HCT116 (cell line): Measurements from ENCODE around the gene NELFB. TPM values are rescaled to one million over a fixed set of nuclear protein-coding genes. Genes with fewer than 3 reads are reported as not detected.

Experiments used
- ATAC-seq: fragments of 200-7000 bp; cut with Tn5 transposase; 2 replicates; pipeline ENCODE4 v1.9.1; 2020; ENCODE audit warnings: mild to moderate bottlenecking, moderate library complexity
- BruUV-seq: library from RNA; stranded (reverse); fragments of 400-500 nt; replicated peaks from 2 replicates; lab custom pipeline; 2021; lab: Mats Ljungman, UMichigan
- CTCF ChIA-PET: fragments of 300-600 bp; sonication (Branson Sonifier 250); formaldehyde crosslinking; loops from one replicate; lab custom pipeline; 2021; ENCODE audit warnings: antibody characterized with exemption; lab: Charles Lee
- POLR2A ChIA-PET: fragments of 300-600, 350-600 bp; sonication (Branson Sonifier 250); formaldehyde crosslinking; loops from one replicate; lab custom pipeline; 2021; ENCODE audit warnings: antibody characterized with exemption; lab: Charles Lee
- RAD21 ChIA-PET, 2 experiments: fragments of 300-600 bp; sonication (Branson Sonifier 250); formaldehyde crosslinking; loops; one replicate each; lab custom pipeline; 2023; ENCODE audit warnings: low total read pairs in 2 of 2; ENCODE audit not compliant: uncharacterized antibody in 2 of 2, unreplicated experiment in 2 of 2, low non-redundant PET in 1 of 2; lab: Charles Lee
- DNase-seq: peaks from one replicate; pipeline ENCODE4 v3.0.0-alpha.2; 2010; ENCODE audit warnings: low read depth, low spot score
- H2AFZ ChIP-seq: fragments of 200-600 bp; shearing (Covaris generic), sonication (generic); 2 replicates; pipeline ENCODE4 v1.6.1; 2017; ENCODE audit warnings: low read depth, mixed run types, mixed read lengths, antibody characterized with exemption, low read length; ENCODE audit not compliant: poor library complexity, severe bottlenecking
- H3K27ac ChIP-seq: 2 replicates; pipeline ENCODE4 v1.5.1; 2012; ENCODE audit warnings: low read depth, low read length
- H3K27me3 ChIP-seq: fragments of 200-600 bp; sonication (generic); 2 replicates; pipeline ENCODE4 v1.6.1; 2016; ENCODE audit warnings: mixed run types, low read length, mixed read lengths; ENCODE audit not compliant: insufficient read depth
- H3K36me3 ChIP-seq, 2 experiments: fragments of 200-500 bp in 1 of 2; fragments of 200-600 bp in 1 of 2; sonication (Bioruptor generic) in 1 of 2; sonication (generic) in 1 of 2; 2 replicates each; pipeline versions ENCODE4 v1.5.1 to v1.6.1; 2014 to 2016; ENCODE audit warnings: low read length in 2 of 2, inconsistent platforms in 1 of 2, mixed read lengths in 1 of 2, mixed run types in 1 of 2; ENCODE audit not compliant: insufficient read depth in 2 of 2, control insufficient read depth in 1 of 2
- H3K4me1 ChIP-seq, 2 experiments: fragments of 200-600 bp in 1 of 2; sonication (generic) in 1 of 2; 2 replicates each; pipeline versions ENCODE4 v1.5.1 to v1.6.1; 2012 to 2017; ENCODE audit warnings: low read length in 2 of 2, inconsistent platforms in 1 of 2, mild to moderate bottlenecking in 1 of 2, mixed read lengths in 1 of 2, mixed run types in 1 of 2, moderate library complexity in 1 of 2; ENCODE audit not compliant: insufficient read depth in 2 of 2, control insufficient read depth in 1 of 2
- H3K4me2 ChIP-seq: fragments of 200-600 bp; sonication (generic); 2 replicates; pipeline ENCODE4 v1.6.1; 2017; ENCODE audit warnings: mixed run types, low read length, mixed read lengths
- H3K4me3 ChIP-seq, 2 experiments: fragments of 200-600 bp in 1 of 2; sonication (generic) in 1 of 2; replicated peaks in 1 of 2; 2 replicates each; pipeline ENCODE4 v1.5.1; 2011 to 2016; ENCODE audit warnings: low read length in 2 of 2, control low read depth in 1 of 2, low read depth in 1 of 2, mild to moderate bottlenecking in 1 of 2, mixed read lengths in 1 of 2, mixed run types in 1 of 2
- H3K79me2 ChIP-seq: fragments of 200-600 bp; sonication (generic); 2 replicates; pipeline ENCODE4 v1.6.1; 2017; ENCODE audit warnings: mild to moderate bottlenecking, mixed run types, low read length, moderate library complexity, mixed read lengths; ENCODE audit not compliant: insufficient read depth
- H3K9ac ChIP-seq: fragments of 200-600 bp; sonication (generic); 2 replicates; pipeline ENCODE4 v1.6.1; 2016; ENCODE audit warnings: low read length, mixed read lengths
- H3K9me2 ChIP-seq: fragments of 200-600 bp; sonication (generic), shearing (Covaris generic); 2 replicates; pipeline ENCODE4 v1.6.1; 2017; ENCODE audit warnings: mixed run types, mild to moderate bottlenecking, moderate library complexity; ENCODE audit not compliant: insufficient read depth
- H3K9me3 ChIP-seq, 2 experiments: fragments of 200-500 bp in 1 of 2; fragments of 200-600 bp in 1 of 2; sonication (Bioruptor generic) in 1 of 2; sonication (generic) in 1 of 2; 2 replicates each; pipeline ENCODE4 v1.6.1; 2014 to 2017; ENCODE audit warnings: low read length in 2 of 2, mixed read lengths in 2 of 2, inconsistent platforms in 1 of 2, low read depth in 1 of 2, mild to moderate bottlenecking in 1 of 2, mixed run types in 1 of 2, moderate library complexity in 1 of 2; ENCODE audit not compliant: control insufficient read depth in 1 of 2, insufficient read depth in 1 of 2
- H4K20me1 ChIP-seq: fragments of 200-600 bp; sonication (generic), shearing (Covaris generic); 2 replicates; pipeline ENCODE4 v1.6.1; 2017; ENCODE audit warnings: mixed run types, mild to moderate bottlenecking, moderate library complexity; ENCODE audit not compliant: insufficient read depth
- FOSL1 ChIP-seq: IDR thresholded peaks from 2 replicates; pipeline ENCODE4 v1.6.1; 2012; ENCODE audit warnings: low read depth
- intact Hi-C: fragments of 100-400 bp; cut with micrococcal nuclease; formaldehyde crosslinking; loops from 2 replicates; pipeline ENCODE4 v1.10.0; 2022
- total RNA-seq: library from RNA; stranded (reverse); gene quantifications from one replicate; pipeline ENCODE4 v1.2.1, GENCODE V29; 2021; ENCODE audit not compliant: unreplicated experiment

NELFB gene
- total RNA-seq, 1 experiment from 2014 or later: 86.4 TPM

- no peak for TF ChIP-seq FOSL1
- Histone ChIP-seq H3K79me2 (no peaks in the 10 kb centered on the region), H3K9ac (no peak overlapping the region), H3K9me3 (no peaks in the 10 kb centered on the region), H2AFZ (no peak overlapping the region), H3K27ac (no peak overlapping the region), H3K4me2 (no peak overlapping the region), H3K9me2 (no peaks in the 10 kb centered on the region), H3K4me3 (no peak overlapping the region), H3K36me3 (no peaks in the 10 kb centered on the region), H4K20me1 (no peaks in the 10 kb centered on the region), H3K27me3 (peaks cover 7% of the 10 kb centered on the region; the same call in 1 of the 2 replicates), H3K4me1 (peaks cover 0 to under 1% of the 10 kb centered on the region in 2 experiments; a peak in 1 of 4 replicates)
- ChIA-PET RAD21 (no interaction called here), CTCF (no interaction called here), POLR2A (no interaction called here)
- ATAC-seq: no peak
- DNase-seq: no peak
- no TSS peak for BruUV-seq
- intact Hi-C loops: no loop called here
Measured at GRCh38 chr9:137321726-137322361, 66.7 kb downstream of the NELFB start.

Other genes starting within 250 kb of the NELFB start
- gene ABCA2, start 227.1 kb upstream of the NELFB start, total RNA-seq: 114 TPM
- gene FUT7, start 223.2 kb upstream of the NELFB start, total RNA-seq: not detected
- 98.8 TPM for gene NPDC1, start 209.2 kb upstream of the NELFB start, total RNA-seq
- 32.5 TPM for gene ENTPD2, start 201.3 kb upstream of the NELFB start, total RNA-seq
- gene SAPCD2, start 184.8 kb upstream of the NELFB start, total RNA-seq: 71.7 TPM
- gene UAP1L1, start 177.8 kb upstream of the NELFB start, total RNA-seq: 11.0 TPM
- gene MAN1B1, start 168.3 kb upstream of the NELFB start, total RNA-seq: 50.9 TPM
- 291 TPM for gene DPP7, start 140.6 kb upstream of the NELFB start, total RNA-seq
- 23.1 TPM for gene GRIN1, start 116.2 kb upstream of the NELFB start, total RNA-seq
- gene LRRC26, start 85.3 kb upstream of the NELFB start, total RNA-seq: 2.4 TPM
- not detected for gene TMEM210, start 83.3 kb upstream of the NELFB start, total RNA-seq
- gene ANAPC2, start 66.8 kb upstream of the NELFB start, total RNA-seq: 75.5 TPM
- 84.7 TPM for gene SSNA1, start 66.7 kb upstream of the NELFB start, total RNA-seq
- 24.9 TPM for gene TPRN, start 54.6 kb upstream of the NELFB start, total RNA-seq
- gene TMEM203, start 49.7 kb upstream of the NELFB start, total RNA-seq: 45.0 TPM
- 28.4 TPM for gene NDOR1, start 49.6 kb upstream of the NELFB start, total RNA-seq
- 26.1 TPM for gene RNF208, start 33.1 kb upstream of the NELFB start, total RNA-seq
- gene CYSRT1, start 30.2 kb upstream of the NELFB start, total RNA-seq: 4.3 TPM
- 0.30 TPM for gene RNF224, start 27.8 kb upstream of the NELFB start, total RNA-seq
- 0.15 TPM for gene SLC34A3, start 24.4 kb upstream of the NELFB start, total RNA-seq
- gene TUBB4B, start 14.0 kb upstream of the NELFB start, total RNA-seq: 502 TPM
- gene STPG3, start 4.0 kb upstream of the NELFB start, total RNA-seq: not detected
- gene TOR4A, start 22.4 kb downstream of the NELFB start, total RNA-seq: 34.0 TPM
- gene NRARP, start 46.9 kb downstream of the NELFB start, total RNA-seq: 22.2 TPM
- 25.4 TPM for gene EXD3, start 167.8 kb downstream of the NELFB start, total RNA-seq
- gene NOXA1, start 168.1 kb downstream of the NELFB start, total RNA-seq: 13.2 TPM
- gene ENTPD8, start 186.0 kb downstream of the NELFB start, total RNA-seq: 1.7 TPM
- gene NSMF, start 204.0 kb downstream of the NELFB start, total RNA-seq: 81.9 TPM